Measurements from ENCODE around the gene ACTG1. TPM values are rescaled to one million over a fixed set of nuclear protein-coding genes. Genes with fewer than 3 reads are reported as not detected.

ACTG1 gene
- total RNA-seq, 4 donors from 2014 or later = 2,372 to 2,875 (median 2,670) TPM

DNA sequence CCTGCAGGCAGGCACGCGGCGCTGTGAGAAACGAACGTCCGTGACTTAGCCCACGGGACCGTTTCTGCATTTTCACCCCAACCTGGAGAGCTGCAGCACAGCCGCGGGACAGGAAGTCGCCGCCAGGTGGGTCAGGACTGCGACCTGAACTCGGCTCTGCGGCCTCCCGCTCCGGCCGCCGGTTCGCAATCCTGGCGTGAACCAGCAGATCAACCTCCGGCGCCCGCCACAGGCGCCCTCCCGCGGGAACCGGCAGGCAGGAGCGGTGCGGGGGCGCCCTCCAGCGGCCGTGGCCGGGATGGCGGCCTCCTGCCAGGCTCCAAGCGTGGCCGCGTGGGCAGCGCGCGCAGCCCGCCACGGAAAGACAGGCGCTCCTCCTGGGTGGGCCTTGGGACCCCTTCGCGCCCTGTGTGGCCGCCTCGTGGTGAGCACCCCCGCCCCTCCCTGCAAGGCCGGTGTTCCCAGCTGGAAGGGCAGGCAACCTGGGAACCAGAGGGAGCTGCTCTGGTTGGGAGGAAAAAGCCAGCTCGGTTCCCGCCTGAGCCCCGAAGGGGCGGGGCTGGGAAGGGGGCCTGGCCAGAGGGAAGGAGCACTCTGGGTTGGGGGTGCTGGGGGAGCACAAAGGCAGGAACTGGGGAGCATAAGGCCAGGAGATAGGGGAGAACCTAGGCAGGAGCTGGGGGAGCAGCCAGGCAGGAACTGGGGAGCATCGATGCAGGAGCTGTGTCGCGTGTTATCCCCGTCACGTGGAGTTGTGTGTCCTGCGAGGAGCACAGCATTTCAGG, 28.2 kb downstream of the ACTG1 start:
- Histone ChIP-seq H3K27ac (peak overlapping the region in 1 of 4 donors; percentile 4), H3K27me3 (no peaks in the 10 kb centered on the region), H3K9me3 (no peaks in the 10 kb centered on the region), H3K4me1 (peaks cover 0 to 69% (median 28%) of the 10 kb centered on the region in 4 donors), H3K4me3 (peak overlapping the region; percentile 45 to 49 (median 46)), H3K36me3 (no peaks in the 10 kb centered on the region)
- TF ChIP-seq EP300 (IDR thresholded peaks at IDR 0.05) (peak in 1 of 2 donors; percentile 46), POLR2A (IDR thresholded peaks at IDR 0.05) (peak in 1 of 2 donors; percentile 13)
- TF ChIP-seq, protein P1, sequence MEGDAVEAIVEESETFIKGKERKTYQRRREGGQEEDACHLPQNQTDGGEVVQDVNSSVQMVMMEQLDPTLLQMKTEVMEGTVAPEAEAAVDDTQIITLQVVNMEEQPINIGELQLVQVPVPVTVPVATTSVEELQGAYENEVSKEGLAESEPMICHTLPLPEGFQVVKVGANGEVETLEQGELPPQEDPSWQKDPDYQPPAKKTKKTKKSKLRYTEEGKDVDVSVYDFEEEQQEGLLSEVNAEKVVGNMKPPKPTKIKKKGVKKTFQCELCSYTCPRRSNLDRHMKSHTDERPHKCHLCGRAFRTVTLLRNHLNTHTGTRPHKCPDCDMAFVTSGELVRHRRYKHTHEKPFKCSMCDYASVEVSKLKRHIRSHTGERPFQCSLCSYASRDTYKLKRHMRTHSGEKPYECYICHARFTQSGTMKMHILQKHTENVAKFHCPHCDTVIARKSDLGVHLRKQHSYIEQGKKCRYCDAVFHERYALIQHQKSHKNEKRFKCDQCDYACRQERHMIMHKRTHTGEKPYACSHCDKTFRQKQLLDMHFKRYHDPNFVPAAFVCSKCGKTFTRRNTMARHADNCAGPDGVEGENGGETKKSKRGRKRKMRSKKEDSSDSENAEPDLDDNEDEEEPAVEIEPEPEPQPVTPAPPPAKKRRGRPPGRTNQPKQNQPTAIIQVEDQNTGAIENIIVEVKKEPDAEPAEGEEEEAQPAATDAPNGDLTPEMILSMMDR (IDR thresholded peaks at IDR 0.05) = peak; percentile 98 to 100 (median 100)
- WGBS, 2 donors = 8 to 11% methylated on average over 28 to 33 of the region's 60 CpGs
- DNase-seq (ENCODE audit: low spot score in 2 of 2) = peak; percentile 80 to 82

DNA sequence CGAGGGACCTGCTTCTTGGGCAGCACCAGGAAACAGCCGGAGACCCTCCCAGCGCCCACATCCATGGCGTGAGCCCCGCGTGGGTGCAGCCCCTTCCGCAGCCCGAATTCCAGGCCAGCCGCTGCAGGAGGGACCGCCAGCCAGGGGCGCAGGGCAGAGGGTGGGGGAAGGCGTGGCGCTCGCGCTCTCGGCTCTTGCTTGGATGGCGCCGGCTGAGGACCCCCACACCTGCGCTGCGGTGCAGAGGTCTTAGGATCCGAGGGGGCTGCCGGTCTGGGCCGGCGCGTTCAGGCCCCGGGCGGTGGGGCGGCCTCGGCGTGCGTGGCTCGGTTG, 28.8 kb downstream of the ACTG1 start:
- H3K4me1 ChIP-seq = peaks cover 0 to 64% (median 25%) of the 10 kb centered on the region in 4 donors
- H3K27ac ChIP-seq = peak overlapping the region in 1 of 4 donors; percentile 4
- WGBS, 2 donors = 9 to 11% methylated on average over 21 to 23 of the region's 32 CpGs

DNA sequence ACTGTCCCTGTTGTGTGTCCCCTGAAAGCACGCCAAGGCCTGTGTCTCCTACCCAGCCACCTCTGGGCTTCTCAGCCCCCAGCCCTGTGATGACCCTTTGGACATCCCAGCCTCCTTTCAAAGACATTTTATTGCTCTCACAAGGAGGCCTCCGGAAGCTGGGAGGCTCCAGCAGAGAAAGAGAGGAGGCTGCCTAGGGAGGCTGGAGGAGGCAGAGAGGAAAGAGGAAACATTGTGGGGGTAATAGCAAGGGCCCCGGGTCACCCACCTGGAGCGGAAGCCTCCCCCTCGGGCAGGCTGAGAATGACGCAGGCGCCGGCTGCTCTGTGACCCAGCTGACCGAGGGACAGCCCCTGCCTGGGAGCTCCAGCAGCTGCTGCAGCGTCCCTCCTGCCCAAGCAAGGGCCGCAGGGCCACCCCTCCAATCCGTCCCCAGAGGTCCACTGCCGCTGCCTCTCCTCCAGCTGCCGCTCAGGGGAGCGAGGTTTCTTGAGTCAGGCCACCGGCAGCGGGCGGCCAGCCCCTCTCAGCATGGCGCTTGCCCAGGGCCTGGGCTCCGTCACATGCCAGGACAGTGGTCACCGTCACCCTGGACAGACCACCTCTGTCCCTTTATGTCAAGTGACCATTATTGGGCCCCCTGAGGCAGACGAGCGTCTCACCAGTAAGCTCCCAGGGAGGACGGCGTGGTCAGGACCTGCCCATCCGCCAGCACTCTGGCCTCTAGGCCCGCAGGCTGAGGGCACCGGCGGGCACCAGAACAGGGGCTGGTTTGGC, 29.3 kb downstream of the ACTG1 start:
- Histone ChIP-seq H3K27ac (no peak overlapping the region), H3K9me3 (no peaks in the 10 kb centered on the region), H3K27me3 (no peaks in the 10 kb centered on the region), H3K4me3 (peak overlapping the region in 3 of 4 donors; percentile 45 to 49 (median 46)), H3K36me3 (no peaks in the 10 kb centered on the region), H3K4me1 (peaks cover 0 to 58% (median 21%) of the 10 kb centered on the region in 4 donors)
- TF ChIP-seq EP300 (IDR thresholded peaks at IDR 0.05) (no peak), POLR2A (IDR thresholded peaks at IDR 0.05) (no peak)
- TF ChIP-seq, protein P1 (IDR thresholded peaks at IDR 0.05) = no peak
- 54 to 61% methylated on average over 15 to 17 of the region's 29 CpGs for WGBS, 2 donors
- no peak for DNase-seq (ENCODE audit: low spot score in 2 of 2)

More for the DNA sequence above, 28.8 kb downstream of the ACTG1 start:
- Histone ChIP-seq H3K9me3 (no peaks in the 10 kb centered on the region), H3K4me3 (peak overlapping the region; percentile 45 to 49 (median 46)), H3K36me3 (no peaks in the 10 kb centered on the region), H3K27me3 (no peaks in the 10 kb centered on the region)
- DNase-seq (ENCODE audit: low spot score in 2 of 2) = no peak
- TF ChIP-seq EP300 (IDR thresholded peaks at IDR 0.05) (no peak), POLR2A (IDR thresholded peaks at IDR 0.05) (no peak)
- TF ChIP-seq, protein P1 (IDR thresholded peaks at IDR 0.05) = no peak

DNA sequence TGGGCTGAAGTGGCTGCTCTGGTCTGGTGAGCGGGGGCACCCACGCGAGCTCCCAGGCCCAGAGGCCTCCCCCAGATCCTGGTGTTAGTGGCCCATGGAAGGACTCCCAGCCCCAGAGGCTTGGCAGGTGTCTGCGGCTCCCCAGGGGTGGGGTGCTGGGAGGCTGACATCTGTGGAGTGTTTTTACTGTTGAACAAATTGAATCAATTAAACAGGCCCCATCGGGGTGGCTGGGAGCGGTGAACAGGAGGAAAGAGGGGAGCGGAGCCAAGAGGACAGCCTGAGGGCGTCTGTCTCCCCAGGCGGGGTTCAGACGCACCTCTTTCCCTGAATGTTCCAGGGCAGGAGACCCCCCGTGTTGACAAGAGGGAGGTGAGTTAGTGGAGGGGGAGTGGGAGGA, 29.9 kb downstream of the ACTG1 start:
- no peak for DNase-seq (ENCODE audit: low spot score in 2 of 2)
- H3K4me1 ChIP-seq = peaks cover 0 to 57% (median 21%) of the 10 kb centered on the region in 4 donors
- H3K27ac ChIP-seq = peak overlapping the region in 1 of 4 donors; percentile 16
- no peak overlapping the region for H3K4me3 ChIP-seq
- TF ChIP-seq EP300 (IDR thresholded peaks at IDR 0.05) = no peak
- TF ChIP-seq, protein P1 (IDR thresholded peaks at IDR 0.05) = no peak
- 83% methylated on average over 11 of the region's 11 CpGs for WGBS, 2 donors
- H3K36me3 ChIP-seq = no peaks in the 10 kb centered on the region
- no peaks in the 10 kb centered on the region for H3K9me3 ChIP-seq
- H3K27me3 ChIP-seq = no peaks in the 10 kb centered on the region
